Large intestine (tissue), 3 donors: ENCODE measurements around the gene CRYBB2. TPM values are rescaled to one million over a fixed set of nuclear protein-coding genes. Genes with fewer than 3 reads are reported as not detected.
"Not testable (repeated sequence)": the region's sequence is repeated elsewhere in the genome, so short reads cannot be mapped to it uniquely, and the experiment has no call there.

Experiments used
- DNase-seq, 2 donors: peaks; one replicate each; pipeline versions ENCODE4 v3.0.0 to v3.0.0-alpha.2; 2013
- H3K27ac ChIP-seq: one replicate; pipeline ENCODE4 v1.5.1; 2013; ENCODE audit warnings: low read length
- H3K27me3 ChIP-seq: 2 replicates; pipeline ENCODE4 v1.6.1; 2013; ENCODE audit warnings: low read length; ENCODE audit not compliant: control insufficient read depth, insufficient read depth
- H3K36me3 ChIP-seq: 2 replicates; pipeline ENCODE4 v1.6.1; 2013; ENCODE audit warnings: low read length; ENCODE audit not compliant: control insufficient read depth, insufficient read depth
- H3K4me1 ChIP-seq: one replicate; pipeline ENCODE4 v1.6.1; 2013; ENCODE audit warnings: low read length; ENCODE audit not compliant: control insufficient read depth, insufficient read depth
- H3K4me3 ChIP-seq: one replicate; pipeline ENCODE4 v1.5.1; 2013; ENCODE audit warnings: low read length
- H3K9me3 ChIP-seq: one replicate; pipeline ENCODE4 v1.6.1; 2013; ENCODE audit warnings: mild to moderate bottlenecking, low read depth, low read length, moderate library complexity; ENCODE audit not compliant: control insufficient read depth
- WGBS: methylation state at CpG from one replicate; pipeline ENCODE4 v1.1.5; 2013; ENCODE audit warnings: low lambda C conversion rate; ENCODE audit not compliant: insufficient coverage; 5-methylcytosine and 5-hydroxymethylcytosine counted together
- polyA plus RNA-seq: library from polyadenylated mRNA; unstranded; fragments of 120-200 nt; gene quantifications from one replicate; pipeline ENCODE4 v1.2.1, GENCODE V29; 2013

The CRYBB2 gene
- polyA plus RNA-seq, 1 donor = 0.12 TPM

DNA sequence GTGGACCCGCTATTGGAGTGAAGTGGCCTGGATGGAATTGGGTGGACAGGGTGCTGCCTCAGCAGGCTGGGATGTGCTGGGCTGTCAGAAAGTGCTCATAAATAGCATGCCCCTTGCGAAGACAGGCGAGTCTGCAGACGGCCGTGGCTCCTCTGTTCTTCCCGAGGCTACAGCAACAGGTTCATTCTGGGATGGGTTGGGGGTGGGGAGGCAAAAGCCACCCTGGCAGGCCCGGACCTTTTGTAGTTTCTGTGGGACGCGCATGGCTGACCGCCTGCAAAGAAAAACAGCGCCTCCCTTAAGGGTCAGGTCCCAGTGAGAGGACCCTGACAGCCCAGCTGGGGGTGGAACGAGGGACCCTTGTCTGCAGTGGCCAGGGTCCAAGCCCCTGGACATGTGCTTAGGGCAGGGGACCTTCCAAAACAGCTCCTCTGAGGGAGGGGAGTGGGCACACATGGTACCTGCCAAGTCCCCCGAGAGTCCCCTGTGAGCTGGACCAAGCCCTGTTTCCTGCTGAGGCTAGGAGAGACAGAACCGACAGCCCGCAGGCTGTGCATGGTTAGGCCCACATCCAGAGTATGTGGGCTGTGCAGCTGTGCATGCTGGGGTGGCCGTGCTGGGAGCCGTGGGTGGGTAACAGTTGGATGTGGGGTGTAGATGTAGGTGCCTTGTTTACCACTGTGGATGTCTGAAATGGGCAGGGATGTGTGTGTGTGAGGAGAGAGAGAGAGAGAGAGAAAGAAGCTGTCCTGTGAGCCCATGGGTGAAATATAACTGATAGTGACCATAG, 19.5 kb upstream of the CRYBB2 start, which contains the start of gene CRYBB3:
Gene CRYBB3 (plus strand): TSS at position 128 of the 790 bp plus-strand sequence. CDS start 1,539 bp downstream, outside the sequence.
- H3K27ac ChIP-seq = no peak within 1 kb of the TSS
- peaks cover 17% of the 10 kb centered on the region for H3K36me3 ChIP-seq
- WGBS = no CpG with 5 or more reads among the region's 17 CpGs

DNA sequence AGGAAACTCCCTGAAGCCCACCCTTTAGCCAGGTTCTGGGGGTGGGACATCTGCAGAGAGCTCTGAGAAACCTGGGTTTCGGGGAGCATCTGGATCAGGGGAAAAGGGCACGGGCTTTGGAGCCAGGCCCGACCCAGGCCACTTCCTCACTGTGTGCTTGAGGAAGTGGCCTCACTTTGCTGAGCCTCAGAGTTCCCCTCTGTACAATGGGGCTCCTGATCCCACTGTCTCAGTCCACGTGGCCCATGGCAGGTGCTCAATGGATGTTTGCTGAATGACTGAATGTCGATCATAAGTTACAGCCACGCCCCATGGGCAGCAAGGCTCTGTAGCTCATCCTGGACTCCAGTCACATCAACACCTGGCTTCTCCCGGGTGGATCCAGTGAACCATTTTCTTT, 18.5 kb upstream of the CRYBB2 start:
- Histone ChIP-seq H3K4me3 (no peak overlapping the region), H3K27ac (no peak overlapping the region), H3K27me3 (no peaks in the 10 kb centered on the region), H3K9me3 (no peaks in the 10 kb centered on the region), H3K36me3 (peaks cover 12% of the 10 kb centered on the region), H3K4me1 (no peaks in the 10 kb centered on the region)
- no peak for DNase-seq
- WGBS = no CpG with 5 or more reads among the region's 7 CpGs

More for the DNA sequence above, 19.5 kb upstream of the CRYBB2 start, which contains the start of gene CRYBB3:
- Histone ChIP-seq H3K4me3 (no peak within 1 kb of the TSS), H3K4me1 (no peaks in the 10 kb centered on the region), H3K27me3 (no peaks in the 10 kb centered on the region), H3K9me3 (no peaks in the 10 kb centered on the region)
- no peak for DNase-seq

DNA sequence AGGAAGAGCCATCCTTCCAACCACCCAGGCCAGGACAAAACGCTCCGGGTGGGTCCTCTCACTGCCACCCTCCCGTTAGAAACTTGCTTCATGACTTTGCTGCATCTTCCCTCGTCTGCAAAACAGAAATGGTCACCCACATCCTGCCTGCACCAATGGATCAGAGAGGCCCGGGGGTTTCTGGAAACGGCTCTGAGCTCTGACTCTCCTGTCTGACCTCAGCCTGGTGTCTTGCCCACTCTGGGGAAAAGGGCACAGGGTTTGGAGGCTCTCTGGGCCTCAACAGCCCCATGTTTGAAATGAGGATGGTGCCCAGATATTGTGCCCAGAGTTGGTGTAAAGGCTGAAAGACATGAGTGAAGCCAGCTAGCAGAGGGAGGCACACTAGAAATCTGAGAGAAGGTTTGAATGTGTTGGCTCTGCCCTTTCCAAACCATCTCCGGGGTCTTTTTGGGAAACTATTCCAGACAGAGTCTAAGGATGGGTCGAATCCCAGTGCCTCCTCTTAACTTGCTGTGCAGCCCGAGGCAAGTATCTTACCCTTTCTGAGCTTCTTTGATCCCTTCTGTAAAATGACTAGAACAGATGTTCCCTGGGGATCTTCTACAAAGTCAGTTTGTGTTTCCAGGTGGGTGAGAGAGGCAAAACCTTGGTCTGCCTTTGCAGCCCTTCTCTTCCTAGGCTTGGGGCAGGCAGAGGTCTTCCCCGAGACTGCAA, 17.7 kb upstream of the CRYBB2 start:
- Histone ChIP-seq H3K36me3 (peaks cover 6% of the 10 kb centered on the region), H3K4me1 (no peaks in the 10 kb centered on the region), H3K27me3 (no peaks in the 10 kb centered on the region), H3K9me3 (no peaks in the 10 kb centered on the region), H3K4me3 (no peak overlapping the region), H3K27ac (no peak overlapping the region)
- no peak for DNase-seq
- no CpG with 5 or more reads among the region's 10 CpGs for WGBS

DNA sequence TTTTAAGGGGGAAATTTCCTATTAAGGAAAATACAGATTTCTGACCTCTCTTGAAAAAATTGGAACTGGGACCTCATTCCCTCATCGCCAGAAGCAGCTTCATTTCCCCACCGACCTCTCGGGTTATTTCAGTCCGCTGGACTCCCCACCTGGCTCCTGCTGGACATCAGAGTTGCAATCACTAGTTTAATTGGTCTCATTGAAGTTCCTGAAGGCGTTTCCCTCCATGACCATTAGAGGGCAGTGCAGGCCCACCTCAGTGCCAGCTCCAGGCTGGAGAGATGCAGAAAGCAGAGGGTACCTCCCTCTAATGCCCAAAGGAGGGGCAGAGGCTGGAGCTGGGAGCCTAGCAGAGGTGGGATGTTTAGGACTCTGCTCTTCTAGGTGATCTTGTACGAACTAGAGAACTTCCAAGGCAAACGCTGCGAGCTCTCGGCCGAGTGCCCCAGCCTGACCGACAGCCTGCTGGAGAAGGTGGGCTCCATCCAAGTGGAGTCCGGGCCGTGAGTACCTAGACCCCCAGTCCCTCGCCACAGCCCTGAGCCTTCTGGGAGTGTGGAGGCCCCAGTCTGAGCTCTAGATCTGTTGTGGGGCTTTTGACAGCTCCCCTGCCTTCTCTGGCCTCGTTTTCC, 17.0 kb upstream of the CRYBB2 start:
- Histone ChIP-seq H3K4me3 (no peak overlapping the region), H3K36me3 (peaks cover 3% of the 10 kb centered on the region), H3K4me1 (no peaks in the 10 kb centered on the region), H3K27ac (no peak overlapping the region), H3K27me3 (no peaks in the 10 kb centered on the region), H3K9me3 (no peaks in the 10 kb centered on the region)
- no CpG with 5 or more reads among the region's 15 CpGs for WGBS
- DNase-seq = peak; percentile 20 to 23

DNA sequence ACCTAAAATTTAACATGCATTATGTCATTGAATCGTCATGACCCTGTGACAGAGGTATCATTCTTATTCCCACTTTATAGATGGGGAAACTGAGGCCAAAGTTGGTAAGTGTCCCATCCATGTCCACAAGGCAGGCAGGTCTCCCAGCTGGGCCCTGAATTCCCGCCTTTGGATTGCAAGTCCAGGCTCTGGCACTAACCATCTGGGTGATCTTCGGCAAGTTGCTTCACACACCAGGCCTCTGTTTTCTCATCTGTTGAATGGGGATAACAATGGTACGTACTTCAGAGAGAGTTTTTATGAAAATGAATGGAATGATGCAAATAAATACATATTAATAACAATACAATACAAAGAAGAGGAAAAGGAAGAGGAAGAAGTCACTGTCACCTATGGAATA, 16.4 kb upstream of the CRYBB2 start:
- no peaks in the 10 kb centered on the region for H3K36me3 ChIP-seq
- H3K27ac ChIP-seq = no peak overlapping the region
- no peaks in the 10 kb centered on the region for H3K27me3 ChIP-seq
- WGBS = 100% methylated on average over 1 of the region's 4 CpGs
- H3K4me1 ChIP-seq = no peaks in the 10 kb centered on the region
- DNase-seq = no peak
- no peak overlapping the region for H3K4me3 ChIP-seq
- no peaks in the 10 kb centered on the region for H3K9me3 ChIP-seq

DNA sequence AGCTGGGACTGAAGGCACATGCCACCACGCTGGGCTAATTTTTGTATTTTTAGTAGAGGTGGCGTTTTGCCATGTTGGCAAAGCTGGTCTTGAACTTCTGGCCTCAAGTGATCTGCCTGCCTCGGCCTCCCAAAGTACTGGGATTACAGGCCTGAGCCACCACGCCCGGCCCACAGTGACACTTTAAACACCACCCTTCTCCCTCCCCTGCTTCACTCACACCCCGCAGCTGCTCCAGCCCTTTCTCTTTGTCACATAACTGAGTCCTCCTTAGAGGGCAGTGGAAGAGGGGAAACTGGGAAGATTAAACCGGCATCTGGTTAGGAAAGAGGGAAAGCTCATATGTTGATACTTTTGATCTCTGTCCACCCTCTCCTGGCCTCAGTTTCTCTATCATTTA, 14.9 kb upstream of the CRYBB2 start:
- no CpG with 5 or more reads among the region's 7 CpGs for WGBS
- H3K27ac ChIP-seq, H3K4me3 ChIP-seq: not testable (repeated sequence)

DNA sequence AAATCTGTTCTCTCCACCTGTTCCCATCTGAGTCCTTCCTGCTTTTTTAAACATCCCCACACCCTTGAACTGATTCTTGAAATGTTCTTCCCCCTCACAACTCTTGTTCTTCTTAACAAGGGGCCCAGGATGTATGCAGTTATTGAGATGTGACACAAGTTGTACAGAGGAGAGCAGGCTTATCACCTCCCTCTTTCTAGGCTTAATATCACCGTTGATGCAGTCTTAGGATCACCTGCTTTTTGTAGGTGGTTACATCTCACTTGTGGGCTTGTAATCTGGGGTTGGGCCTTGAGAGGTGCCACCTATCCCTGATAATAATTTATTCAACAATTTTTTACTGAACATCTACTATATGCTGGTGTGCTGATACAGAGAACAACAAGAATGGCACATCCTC, 13.6 kb upstream of the CRYBB2 start:
- no peaks in the 10 kb centered on the region for H3K36me3 ChIP-seq
- no peak for DNase-seq
- no peaks in the 10 kb centered on the region for H3K9me3 ChIP-seq
- H3K4me3 ChIP-seq = no peak overlapping the region
- no peaks in the 10 kb centered on the region for H3K27me3 ChIP-seq
- H3K4me1 ChIP-seq = no peaks in the 10 kb centered on the region
- WGBS = no CpG with 5 or more reads among the region's 1 CpG
- no peak overlapping the region for H3K27ac ChIP-seq

More for the DNA sequence above, 14.9 kb upstream of the CRYBB2 start:
- DNase-seq, H3K9me3 ChIP-seq, H3K27me3 ChIP-seq, H3K4me1 ChIP-seq, H3K36me3 ChIP-seq: not testable (repeated sequence)

DNA sequence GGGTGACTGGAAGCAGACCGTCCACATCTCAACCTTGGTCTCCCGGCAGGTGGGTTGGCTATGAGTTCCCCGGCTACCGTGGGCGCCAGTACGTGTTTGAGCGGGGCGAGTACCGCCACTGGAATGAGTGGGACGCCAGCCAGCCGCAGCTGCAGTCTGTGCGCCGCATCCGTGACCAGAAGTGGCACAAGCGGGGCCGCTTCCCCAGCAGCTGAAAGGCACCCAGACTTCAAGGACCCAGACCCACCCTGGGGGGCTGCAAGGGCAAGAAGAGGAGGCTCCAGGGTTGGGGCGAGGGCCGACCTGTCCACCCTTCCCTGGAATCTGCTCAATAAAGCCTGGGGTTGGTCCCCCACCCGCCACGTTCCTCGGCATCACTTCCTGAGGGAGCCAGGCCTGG, 12.4 kb upstream of the CRYBB2 start:
- Histone ChIP-seq H3K27ac (no peak overlapping the region), H3K36me3 (no peaks in the 10 kb centered on the region), H3K4me1 (no peaks in the 10 kb centered on the region), H3K27me3 (no peaks in the 10 kb centered on the region), H3K9me3 (no peaks in the 10 kb centered on the region), H3K4me3 (no peak overlapping the region)
- no peak for DNase-seq
- no CpG with 5 or more reads among the region's 21 CpGs for WGBS

DNA sequence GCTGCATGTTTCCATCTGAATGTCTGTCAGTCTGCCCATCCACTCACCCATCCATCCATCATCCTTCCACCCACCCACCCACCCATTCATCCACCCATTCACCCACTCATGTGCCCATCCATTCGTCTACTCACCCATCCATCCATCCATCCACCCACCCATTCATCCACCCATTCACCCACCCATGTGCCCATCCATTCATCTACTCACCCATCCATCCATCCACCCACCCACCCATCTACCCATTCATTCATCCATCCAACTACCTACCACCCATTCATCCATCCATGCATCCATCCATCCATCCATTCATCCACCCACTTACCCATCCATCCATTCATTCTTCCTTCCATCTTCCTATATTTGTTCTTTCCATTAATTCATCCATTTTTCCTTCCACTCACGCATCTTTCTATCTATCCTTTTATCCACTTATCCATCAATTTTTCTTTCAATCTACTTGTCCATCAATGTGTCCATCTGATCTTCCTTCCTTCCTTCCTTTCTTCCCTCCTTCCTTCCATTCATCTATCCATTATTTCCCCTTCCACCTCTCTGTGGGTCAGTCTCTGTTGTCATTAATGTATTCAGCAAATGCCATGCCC, 11.8 kb upstream of the CRYBB2 start:
- Histone ChIP-seq H3K4me3 (no peak overlapping the region), H3K36me3 (no peaks in the 10 kb centered on the region), H3K27ac (no peak overlapping the region), H3K27me3 (no peaks in the 10 kb centered on the region), H3K9me3 (no peaks in the 10 kb centered on the region), H3K4me1 (no peaks in the 10 kb centered on the region)
- WGBS = 100% methylated on average over 1 of the region's 2 CpGs
- DNase-seq = no peak

DNA sequence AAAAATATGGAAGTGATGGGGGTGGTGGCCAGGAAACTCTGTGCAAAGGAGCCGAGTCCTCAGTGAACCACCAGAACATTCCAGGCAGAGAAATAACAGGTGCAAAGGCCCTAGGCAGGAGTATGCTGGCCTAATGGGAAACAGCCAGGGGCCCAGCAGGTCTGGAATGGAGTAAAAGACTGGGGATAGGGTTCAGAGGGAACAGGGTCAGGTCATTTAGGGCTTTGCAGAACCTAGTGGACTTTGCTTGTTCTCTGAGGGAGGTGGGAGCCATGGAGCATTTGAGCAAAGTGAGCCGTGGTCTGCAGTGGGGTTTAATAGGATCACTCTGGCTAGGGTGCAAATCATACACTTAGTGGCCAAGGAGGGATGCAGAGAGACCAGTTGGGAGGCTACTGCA, 11.1 kb upstream of the CRYBB2 start:
- Histone ChIP-seq H3K27ac (no peak overlapping the region), H3K9me3 (no peaks in the 10 kb centered on the region), H3K4me1 (no peaks in the 10 kb centered on the region), H3K27me3 (no peaks in the 10 kb centered on the region), H3K36me3 (no peaks in the 10 kb centered on the region), H3K4me3 (no peak overlapping the region)
- DNase-seq = no peak
- 100% methylated on average over 1 of the region's 2 CpGs for WGBS
